Vagina (tissue), 2 donors: ENCODE results near the gene DDX54.

Experiments
- POLR2A ChIP-seq, 2 donors: fragments of 450-650 bp; IDR thresholded peaks; one replicate each; pipeline ENCODE4 v1.6.1; 2017; ENCODE audit warnings: antibody characterized with exemption in 2 of 2, mild to moderate bottlenecking in 2 of 2, moderate library complexity in 2 of 2
- POLR2AphosphoS5 ChIP-seq, 2 donors: sonication (generic); formaldehyde crosslinking; IDR thresholded peaks; one replicate each; pipeline ENCODE4 v1.9.0; 2017; ENCODE audit warnings: antibody characterized with exemption in 2 of 2, mild to moderate bottlenecking in 2 of 2, low read depth in 1 of 2; ENCODE audit not compliant: insufficient read depth in 1 of 2
- TF ChIP-seq, protein P1 (sequence below), 3 experiments: fragments of 450-650 bp in 2 of 3; fragments of 200-600 bp in 1 of 3; sonication (generic) in 1 of 3; IDR thresholded peaks; one replicate each; pipeline ENCODE4 v1.5.1; 2017 to 2019; ENCODE audit warnings: antibody characterized with exemption in 3 of 3, mild to moderate bottlenecking in 2 of 3, moderate library complexity in 2 of 3

DNA sequence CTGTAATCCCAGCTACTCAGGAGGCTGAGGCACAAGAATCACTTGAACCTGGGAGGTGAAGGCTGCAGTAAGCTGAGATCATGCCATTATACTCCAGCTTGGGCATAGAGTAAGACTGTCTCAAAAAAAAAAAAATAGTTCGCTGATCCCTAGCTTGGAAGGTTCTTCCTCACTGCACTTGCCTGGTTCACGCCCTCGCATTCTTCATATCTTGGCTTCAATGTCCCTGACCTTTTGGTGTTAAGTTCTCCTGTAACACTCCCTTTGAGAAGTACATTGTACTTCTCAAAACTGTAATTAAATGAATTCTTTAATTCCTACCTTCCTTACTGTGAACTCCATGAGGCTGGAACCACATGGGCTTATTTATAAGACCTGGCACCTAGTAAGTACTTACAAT lies 19.5 kb upstream of the DDX54 start:
- TF ChIP-seq, protein P1, sequence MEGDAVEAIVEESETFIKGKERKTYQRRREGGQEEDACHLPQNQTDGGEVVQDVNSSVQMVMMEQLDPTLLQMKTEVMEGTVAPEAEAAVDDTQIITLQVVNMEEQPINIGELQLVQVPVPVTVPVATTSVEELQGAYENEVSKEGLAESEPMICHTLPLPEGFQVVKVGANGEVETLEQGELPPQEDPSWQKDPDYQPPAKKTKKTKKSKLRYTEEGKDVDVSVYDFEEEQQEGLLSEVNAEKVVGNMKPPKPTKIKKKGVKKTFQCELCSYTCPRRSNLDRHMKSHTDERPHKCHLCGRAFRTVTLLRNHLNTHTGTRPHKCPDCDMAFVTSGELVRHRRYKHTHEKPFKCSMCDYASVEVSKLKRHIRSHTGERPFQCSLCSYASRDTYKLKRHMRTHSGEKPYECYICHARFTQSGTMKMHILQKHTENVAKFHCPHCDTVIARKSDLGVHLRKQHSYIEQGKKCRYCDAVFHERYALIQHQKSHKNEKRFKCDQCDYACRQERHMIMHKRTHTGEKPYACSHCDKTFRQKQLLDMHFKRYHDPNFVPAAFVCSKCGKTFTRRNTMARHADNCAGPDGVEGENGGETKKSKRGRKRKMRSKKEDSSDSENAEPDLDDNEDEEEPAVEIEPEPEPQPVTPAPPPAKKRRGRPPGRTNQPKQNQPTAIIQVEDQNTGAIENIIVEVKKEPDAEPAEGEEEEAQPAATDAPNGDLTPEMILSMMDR (IDR thresholded peaks at IDR 0.05), result no peak
- TF ChIP-seq POLR2A (IDR thresholded peaks at IDR 0.05), result no peak
- no peak for TF ChIP-seq POLR2AphosphoS5 (IDR thresholded peaks at IDR 0.05; ENCODE audit: insufficient read depth in 1 of 2, low read depth in 1 of 2)
